Measurements from ENCODE around the gene POLA2. TPM values are rescaled to one million over a fixed set of nuclear protein-coding genes. Genes with fewer than 3 reads are reported as not detected.

POLA2 gene
- total and polyA plus RNA-seq, 4 donors = 7.2 to 16.2 (median 9.4) TPM

GRCh38 chr11:65278356-65278755, 16.6 kb downstream of the POLA2 start:
- Histone ChIP-seq H3K27me3 (ENCODE audit: control insufficient read depth, insufficient read depth, low read length) (no peaks in the 10 kb centered on the region), H3K36me3 (ENCODE audit: control insufficient read depth, insufficient read depth, low read length) (peaks cover 10% of the 10 kb centered on the region), H3K4me3 (ENCODE audit: low read depth, low read length) (no peak overlapping the region), H3K27ac (ENCODE audit: low read depth, low read length) (no peak overlapping the region), H3K4me1 (ENCODE audit: control insufficient read depth, insufficient read depth, low read length) (no peaks in the 10 kb centered on the region), H3K9me3 (ENCODE audit: control insufficient read depth, insufficient read depth, low read length) (no peaks in the 10 kb centered on the region)
- WGBS (ENCODE audit: insufficient coverage) = 73% methylated on average over 2 of the region's 2 CpGs
- no peak for DNase-seq (ENCODE audit: low read depth in 4 of 6, low spot score in 6 of 6)

GRCh38 chr11:65279279-65279678, 17.5 kb downstream of the POLA2 start:
- Histone ChIP-seq H3K27me3 (ENCODE audit: control insufficient read depth, insufficient read depth, low read length) (no peaks in the 10 kb centered on the region), H3K9me3 (ENCODE audit: control insufficient read depth, insufficient read depth, low read length) (no peaks in the 10 kb centered on the region), H3K27ac (ENCODE audit: low read depth, low read length) (no peak overlapping the region), H3K36me3 (ENCODE audit: control insufficient read depth, insufficient read depth, low read length) (peaks cover 11% of the 10 kb centered on the region), H3K4me1 (ENCODE audit: control insufficient read depth, insufficient read depth, low read length) (no peaks in the 10 kb centered on the region), H3K4me3 (ENCODE audit: low read depth, low read length) (no peak overlapping the region)
- no peak for DNase-seq (ENCODE audit: low read depth in 4 of 6, low spot score in 6 of 6)
- 100% methylated on average over 1 of the region's 4 CpGs for WGBS (ENCODE audit: insufficient coverage)

GRCh38 chr11:65279741-65280440, 18.1 kb downstream of the POLA2 start:
- no peak for DNase-seq (ENCODE audit: low read depth in 4 of 6, low spot score in 6 of 6)
- peaks cover 15% of the 10 kb centered on the region for H3K36me3 ChIP-seq (ENCODE audit: control insufficient read depth, insufficient read depth, low read length)
- 100% methylated on average over 1 of the region's 5 CpGs for WGBS (ENCODE audit: insufficient coverage)
- no peaks in the 10 kb centered on the region for H3K27me3 ChIP-seq (ENCODE audit: control insufficient read depth, insufficient read depth, low read length)
- H3K27ac ChIP-seq (ENCODE audit: low read depth, low read length) = no peak overlapping the region
- no peaks in the 10 kb centered on the region for H3K9me3 ChIP-seq (ENCODE audit: control insufficient read depth, insufficient read depth, low read length)
- no peaks in the 10 kb centered on the region for H3K4me1 ChIP-seq (ENCODE audit: control insufficient read depth, insufficient read depth, low read length)
- no peak overlapping the region for H3K4me3 ChIP-seq (ENCODE audit: low read depth, low read length)

- Histone ChIP-seq H3K27ac (ENCODE audit: low read depth, low read length) (no peak overlapping the region), H3K4me3 (ENCODE audit: low read depth, low read length) (no peak overlapping the region), H3K36me3 (ENCODE audit: control insufficient read depth, insufficient read depth, low read length) (peaks cover 19% of the 10 kb centered on the region), H3K4me1 (ENCODE audit: control insufficient read depth, insufficient read depth, low read length) (no peaks in the 10 kb centered on the region), H3K27me3 (ENCODE audit: control insufficient read depth, insufficient read depth, low read length) (no peaks in the 10 kb centered on the region), H3K9me3 (ENCODE audit: control insufficient read depth, insufficient read depth, low read length) (no peaks in the 10 kb centered on the region)
- DNase-seq (ENCODE audit: low read depth in 4 of 6, low spot score in 6 of 6) = no peak
- 90% methylated on average over 2 of the region's 4 CpGs for WGBS (ENCODE audit: insufficient coverage)
These were observed 18.9 kb downstream of the POLA2 start for GRCh38 chr11:65280646-65281045.

- WGBS (ENCODE audit: insufficient coverage) = 90% methylated on average over 3 of the region's 4 CpGs
- Histone ChIP-seq H3K9me3 (ENCODE audit: control insufficient read depth, insufficient read depth, low read length) (no peaks in the 10 kb centered on the region), H3K36me3 (ENCODE audit: control insufficient read depth, insufficient read depth, low read length) (peaks cover 25% of the 10 kb centered on the region), H3K27ac (ENCODE audit: low read depth, low read length) (no peak overlapping the region), H3K4me1 (ENCODE audit: control insufficient read depth, insufficient read depth, low read length) (peaks cover 5% of the 10 kb centered on the region), H3K4me3 (ENCODE audit: low read depth, low read length) (no peak overlapping the region), H3K27me3 (ENCODE audit: control insufficient read depth, insufficient read depth, low read length) (no peaks in the 10 kb centered on the region)
- DNase-seq (ENCODE audit: low read depth in 4 of 6, low spot score in 6 of 6) = no peak
These were observed 24.9 kb downstream of the POLA2 start for GRCh38 chr11:65286686-65287085.

- Histone ChIP-seq H3K4me1 (ENCODE audit: control insufficient read depth, insufficient read depth, low read length) (peaks cover 10% of the 10 kb centered on the region), H3K27me3 (ENCODE audit: control insufficient read depth, insufficient read depth, low read length) (no peaks in the 10 kb centered on the region), H3K27ac (ENCODE audit: low read depth, low read length) (no peak overlapping the region), H3K9me3 (ENCODE audit: control insufficient read depth, insufficient read depth, low read length) (no peaks in the 10 kb centered on the region), H3K4me3 (ENCODE audit: low read depth, low read length) (no peak overlapping the region), H3K36me3 (ENCODE audit: control insufficient read depth, insufficient read depth, low read length) (peaks cover 20% of the 10 kb centered on the region)
- WGBS (ENCODE audit: insufficient coverage) = no CpG with 5 or more reads among the region's 2 CpGs
- DNase-seq (ENCODE audit: low read depth in 4 of 6, low spot score in 6 of 6) = no peak
These were observed 25.8 kb downstream of the POLA2 start for GRCh38 chr11:65287601-65288000.

GRCh38 chr11:65288706-65289536, 27.2 kb downstream of the POLA2 start:
- DNase-seq (ENCODE audit: low read depth in 4 of 6, low spot score in 6 of 6) = peak in 2 of 6 donors; percentile 71 to 90
- Histone ChIP-seq H3K27me3 (ENCODE audit: control insufficient read depth, insufficient read depth, low read length) (no peaks in the 10 kb centered on the region), H3K36me3 (ENCODE audit: control insufficient read depth, insufficient read depth, low read length) (peaks cover 19% of the 10 kb centered on the region), H3K27ac (ENCODE audit: low read depth, low read length) (no peak overlapping the region), H3K4me1 (ENCODE audit: control insufficient read depth, insufficient read depth, low read length) (peaks cover 10% of the 10 kb centered on the region), H3K4me3 (ENCODE audit: low read depth, low read length) (no peak overlapping the region), H3K9me3 (ENCODE audit: control insufficient read depth, insufficient read depth, low read length) (no peaks in the 10 kb centered on the region)
- WGBS (ENCODE audit: insufficient coverage) = 74% methylated on average over 6 of the region's 6 CpGs

GRCh38 chr11:65290448-65291165, 28.8 kb downstream of the POLA2 start:
- H3K27me3 ChIP-seq (ENCODE audit: control insufficient read depth, insufficient read depth, low read length) = no peaks in the 10 kb centered on the region
- peaks cover 23% of the 10 kb centered on the region for H3K36me3 ChIP-seq (ENCODE audit: control insufficient read depth, insufficient read depth, low read length)
- no peak overlapping the region for H3K4me3 ChIP-seq (ENCODE audit: low read depth, low read length)
- H3K9me3 ChIP-seq (ENCODE audit: control insufficient read depth, insufficient read depth, low read length) = no peaks in the 10 kb centered on the region
- DNase-seq (ENCODE audit: low read depth in 4 of 6, low spot score in 6 of 6) = peak in 3 of 6 donors; percentile 26 to 88 (median 60)
- WGBS (ENCODE audit: insufficient coverage) = 60% methylated on average over 4 of the region's 8 CpGs
- H3K27ac ChIP-seq (ENCODE audit: low read depth, low read length) = peak overlapping the region; percentile 87
- H3K4me1 ChIP-seq (ENCODE audit: control insufficient read depth, insufficient read depth, low read length) = peaks cover 10% of the 10 kb centered on the region

- 100% methylated on average over 2 of the region's 5 CpGs for WGBS (ENCODE audit: insufficient coverage)
- H3K27ac ChIP-seq (ENCODE audit: low read depth, low read length) = peak overlapping the region; percentile 87
- DNase-seq (ENCODE audit: low read depth in 4 of 6, low spot score in 6 of 6) = no peak
- H3K4me3 ChIP-seq (ENCODE audit: low read depth, low read length) = peak overlapping the region; percentile 1
- H3K9me3 ChIP-seq (ENCODE audit: control insufficient read depth, insufficient read depth, low read length) = no peaks in the 10 kb centered on the region
- peaks cover 28% of the 10 kb centered on the region for H3K36me3 ChIP-seq (ENCODE audit: control insufficient read depth, insufficient read depth, low read length)
- H3K27me3 ChIP-seq (ENCODE audit: control insufficient read depth, insufficient read depth, low read length) = no peaks in the 10 kb centered on the region
- peaks cover 10% of the 10 kb centered on the region for H3K4me1 ChIP-seq (ENCODE audit: control insufficient read depth, insufficient read depth, low read length)
These were observed 29.9 kb downstream of the POLA2 start for GRCh38 chr11:65291613-65292012.

Measured in spinal cord (tissue), 10 donors.